Neural progenitor cell (in vitro differentiated cells): ENCODE measurements around the gene EMC10.

Experiments used
- CTCF ChIP-seq: fragments of 200-600 bp; sonication (generic); IDR thresholded peaks from 2 replicates; pipeline ENCODE4 v1.5.1; 2017; ENCODE audit warnings: antibody characterized with exemption, mild to moderate bottlenecking
- EZH2 ChIP-seq: fragments of 200-600 bp; sonication (generic); IDR thresholded peaks from 2 replicates; pipeline ENCODE4 v1.6.1; 2017; ENCODE audit warnings: antibody characterized with exemption, mild to moderate bottlenecking, moderate library complexity
- EZH2phosphoT487 ChIP-seq: fragments of 200-600 bp; sonication (generic); IDR thresholded peaks from 2 replicates; pipeline ENCODE4 v1.6.1; 2017; ENCODE audit warnings: antibody characterized with exemption

DNA sequence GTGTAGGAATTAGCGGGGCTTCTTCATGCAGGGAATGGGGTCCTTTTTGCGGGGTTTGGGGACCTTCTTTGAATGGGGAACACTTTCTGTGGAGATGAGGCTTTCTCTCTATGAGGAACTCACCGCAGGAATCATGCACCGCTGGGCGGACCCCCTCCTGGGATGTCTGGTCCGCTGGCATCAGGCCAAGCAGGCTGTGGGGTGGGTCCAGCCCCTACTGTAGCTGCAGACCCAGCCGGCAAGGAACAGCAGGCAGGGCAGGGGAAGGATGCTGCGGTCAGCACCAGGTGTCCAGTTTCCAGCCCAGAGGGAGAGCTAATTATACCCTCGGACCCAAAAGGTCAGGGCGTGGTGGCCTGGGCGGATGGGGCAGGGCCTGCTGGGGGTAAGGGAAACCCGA, 41.8 kb upstream of the EMC10 start:
- TF ChIP-seq CTCF, result no peak
- no peak for TF ChIP-seq EZH2phosphoT487
- TF ChIP-seq EZH2, result no peak
